K562 (cell line): Measurements from ENCODE around the gene KRTAP20-3. TPM values are rescaled to one million over a fixed set of nuclear protein-coding genes. Genes with fewer than 3 reads are reported as not detected.

Experiments used
- ATAC-seq: fragments of 200-7000 bp; cut with Tn5 transposase; 3 replicates; pipeline ENCODE4 v1.9.1; 2020; ENCODE audit warnings: moderate library complexity
- BruUV-seq: library from RNA; stranded (reverse); fragments of 400-500 nt; replicated peaks from 2 replicates; lab custom pipeline; 2021; lab: Mats Ljungman, UMichigan
- CTCF ChIA-PET: fragments of 300-600 bp; formaldehyde crosslinking; extraction: SDS; loops from one replicate; lab custom pipeline; 2021; ENCODE audit warnings: low intra/inter-chr PET ratio; lab: Yijun Ruan, JAX
- POLR2A ChIA-PET: fragments of 300-600, 350-650 bp; sonication (Branson Sonifier 250); formaldehyde crosslinking; extraction: SDS; loops from one replicate; lab custom pipeline; 2021; ENCODE audit warnings: antibody characterized with exemption, inconsistent platforms; lab: Yijun Ruan, JAX
- DNase-seq, 4 experiments: peaks; one replicate each; pipeline versions ENCODE4 v3.0.0 to v3.0.0-alpha.2; 2011 to 2018; ENCODE audit warnings: low spot score in 3 of 4, mixed read lengths in 3 of 4; ENCODE audit errors: extremely low read depth in 1 of 4
- FAIRE-seq: peaks from 2 replicates; lab custom pipeline; 2011; peaks lifted over from hg19 to GRCh38; lab: Jason Lieb, UNC
- H2AFZ ChIP-seq: 2 replicates; pipeline ENCODE4 v1.6.0; 2011; ENCODE audit warnings: low read depth, low read length, control low read depth, inconsistent platforms
- H3K27ac ChIP-seq: fragments of 200-600 bp; 3 replicates; pipeline ENCODE4 v1.8.0; 2011; ENCODE audit warnings: low read depth, mild to moderate bottlenecking, control low read depth, inconsistent platforms, low read length, moderate library complexity, mixed read lengths; ENCODE audit errors: extremely low read depth
- H3K27me3 ChIP-seq, 2 experiments: fragments of 300-600 bp in 1 of 2; 2 replicates in 1 of 2; 3 replicates in 1 of 2; pipeline versions ENCODE4 v1.6.0 to v1.8.0; 2011; ENCODE audit warnings: inconsistent platforms in 2 of 2, low read length in 2 of 2, mild to moderate bottlenecking in 1 of 2, mixed read lengths in 1 of 2, moderate library complexity in 1 of 2; ENCODE audit not compliant: control insufficient read depth in 2 of 2, insufficient read depth in 2 of 2
- H3K36me3 ChIP-seq: fragments of 300-600 bp; 3 replicates; pipeline ENCODE4 v1.8.0; 2011; ENCODE audit warnings: mild to moderate bottlenecking, low read length, inconsistent platforms; ENCODE audit not compliant: control insufficient read depth, insufficient read depth
- H3K4me1 ChIP-seq, 2 experiments: fragments of 200-600 bp in 1 of 2; replicated peaks in 1 of 2; 2 replicates in 1 of 2; 3 replicates in 1 of 2; pipeline versions ENCODE4 v1.5.1 to v1.8.0; 2011; ENCODE audit warnings: inconsistent platforms in 2 of 2, low read length in 2 of 2, mild to moderate bottlenecking in 1 of 2, mixed read lengths in 1 of 2, moderate library complexity in 1 of 2; ENCODE audit not compliant: control insufficient read depth in 2 of 2, insufficient read depth in 2 of 2
- H3K4me2 ChIP-seq: 2 replicates; pipeline ENCODE4 v1.6.1; 2011; ENCODE audit warnings: low read length, control low read depth, inconsistent platforms, mixed read lengths; ENCODE audit not compliant: insufficient read depth
- H3K4me3 ChIP-seq: fragments of 200-600 bp; sonication (generic), shearing (Covaris generic); 2 replicates; pipeline ENCODE4 v1.5.1; 2016; ENCODE audit warnings: control low read depth, inconsistent platforms
- H3K79me2 ChIP-seq: fragments of 200-600 bp; 3 replicates; pipeline ENCODE4 v1.8.0; 2011; ENCODE audit warnings: low read length, inconsistent platforms; ENCODE audit not compliant: control insufficient read depth, insufficient read depth
- H3K9ac ChIP-seq, 2 experiments: 2 replicates each; pipeline versions ENCODE4 v1.6.0 to v1.6.1; 2011; ENCODE audit warnings: low read depth in 2 of 2, low read length in 2 of 2, control low read depth in 1 of 2, inconsistent platforms in 1 of 2, mild to moderate bottlenecking in 1 of 2, mixed read lengths in 1 of 2; ENCODE audit not compliant: insufficient read depth in 1 of 2
- H3K9me1 ChIP-seq: one replicate; pipeline ENCODE4 v1.6.0; 2011; ENCODE audit warnings: inconsistent platforms, mild to moderate bottlenecking, low read length, moderate library complexity; ENCODE audit not compliant: control insufficient read depth, insufficient read depth
- H3K9me3 ChIP-seq: replicated peaks from 2 replicates; pipeline ENCODE4 v1.5.1; 2011; ENCODE audit warnings: low read depth, low read length, inconsistent platforms; ENCODE audit not compliant: control insufficient read depth, insufficient read depth
- H4K20me1 ChIP-seq: replicated peaks from 2 replicates; pipeline ENCODE4 v1.6.1; 2011; ENCODE audit warnings: low read length, inconsistent platforms, mixed read lengths; ENCODE audit not compliant: control insufficient read depth, insufficient read depth
- GATAD2B ChIP-seq: fragments of 450-650 bp; IDR thresholded peaks from 2 replicates; pipeline ENCODE4 v1.6.1; 2017; ENCODE audit warnings: mild to moderate bottlenecking, borderline replicate concordance
- IFI16 ChIP-seq: fragments of 250-450 bp; sonication (Bioruptor Pico); IDR thresholded peaks from 2 replicates; pipeline ENCODE4 v2.1.2; 2022; ENCODE audit warnings: mild to moderate bottlenecking, inconsistent platforms
- KDM1A ChIP-seq, 2 experiments: fragments of 450-650 bp; IDR thresholded peaks; 2 replicates each; pipeline ENCODE4 v1.6.1; 2016; ENCODE audit warnings: mild to moderate bottlenecking in 2 of 2
- MAFK ChIP-seq: IDR thresholded peaks from 2 replicates; pipeline ENCODE4 v1.6.1; 2011; ENCODE audit warnings: low read length, improper control_type of control experiment
- POLR3A ChIP-seq: IDR thresholded peaks from 2 replicates; pipeline ENCODE4 v1.6.1; 2011; ENCODE audit warnings: borderline replicate concordance, mild to moderate bottlenecking, moderate library complexity; ENCODE audit not compliant: insufficient read length, insufficient read depth; ENCODE audit errors: extremely low read depth
- RBM25 ChIP-seq: fragments of 200-400 bp; formaldehyde crosslinking; IDR thresholded peaks from 2 replicates; pipeline ENCODE4 v1.6.1; 2018; ENCODE audit warnings: low read length, low read depth, moderate library complexity; ENCODE audit not compliant: severe bottlenecking
- SOX6 ChIP-seq: fragments of 450-650 bp; IDR thresholded peaks from 2 replicates; pipeline ENCODE4 v1.6.1; 2014; ENCODE audit warnings: mild to moderate bottlenecking
- ZNF140 ChIP-seq: fragments of 250-450 bp; sonication (Bioruptor Pico); IDR thresholded peaks from 2 replicates; pipeline ENCODE4 v1.8.0; 2021; ENCODE audit warnings: moderate library complexity, mild to moderate bottlenecking, inconsistent platforms
- ZNF280B ChIP-seq: fragments of 250-450 bp; sonication (Bioruptor Pico); IDR thresholded peaks from 2 replicates; pipeline ENCODE4 v1.5.1; 2021; ENCODE audit warnings: mild to moderate bottlenecking
- ZNF395 ChIP-seq: fragments of 200-800 bp; sonication (Bioruptor generic); IDR thresholded peaks from 2 replicates; pipeline ENCODE4 v1.6.1; 2017; ENCODE audit warnings: missing genetic modification characterization, missing compliant biosample characterization
- ZNF695 ChIP-seq: fragments of 450-650 bp; formaldehyde crosslinking; IDR thresholded peaks from 2 replicates; pipeline ENCODE4 v1.4.0; 2020; ENCODE audit warnings: mild to moderate bottlenecking, moderate library complexity
- ZNF77 ChIP-seq: fragments of 250-450 bp; sonication (Bioruptor Pico); IDR thresholded peaks from 2 replicates; pipeline ENCODE4 v1.5.0; 2020
- ZZZ3 ChIP-seq: fragments of 450-650 bp; IDR thresholded peaks from 2 replicates; pipeline ENCODE4 v1.6.1; 2016; ENCODE audit warnings: antibody characterized with exemption, mild to moderate bottlenecking, moderate library complexity
- WGBS: fragments of 100-300 bp; shearing (Covaris generic); methylation state at CpG from one replicate; pipeline ENCODE4 v1.1.6; 2016; ENCODE audit warnings: low coverage, mixed read lengths; ENCODE audit not compliant: insufficient coverage; ENCODE audit errors: missing lambda C conversion rate; 5-methylcytosine and 5-hydroxymethylcytosine counted together
- in situ Hi-C: fragments of 300-500 bp; cut with MboI; formaldehyde crosslinking; loops from 4 replicates; pipeline ENCODE4 v1.15.0; 2018; ENCODE audit warnings: inconsistent platforms, mixed read lengths
- intact Hi-C: fragments of 100-400 bp; cut with micrococcal nuclease; formaldehyde crosslinking; loops from 2 replicates; pipeline ENCODE4 v1.14.2; 2022
- polyA plus RNA-seq, 8 experiments: library from polyadenylated mRNA; depleted of rRNA in 4 of 8; stranded (reverse) in 5 of 8; unstranded in 3 of 8; fragments of >200 nt; fragmentation: Nextera tagmentation in 2 of 8; fragmentation: Illumina TruSeq in 1 of 8; extraction: Ambion mirVana in 2 of 8; extraction: Trizol in 1 of 8; gene quantifications; 2 replicates each; pipeline versions ENCODE4 v1.2.1 to v1.2.3, GENCODE V29; 2011 to 2014; ENCODE audit warnings: inconsistent platforms in 1 of 8, missing spikeins in 1 of 8
- total RNA-seq, 7 experiments: library from RNA; depleted of rRNA in 6 of 7; stranded (reverse); fragments of >200 nt in 6 of 7; fragmentation: Illumina TruSeq in 2 of 7; extraction: Trizol in 2 of 7; gene quantifications; 2 replicates each; pipeline versions ENCODE4 v1.2.1 to v1.2.3, GENCODE V29; 2011 to 2021; ENCODE audit warnings: low replicate concordance in 1 of 7
- TF ChIP-seq, protein P1 (sequence below): fragments of 250-450 bp; sonication (Bioruptor Pico); IDR thresholded peaks from 2 replicates; pipeline ENCODE4 v1.8.0; 2021; ENCODE audit warnings: moderate library complexity, mild to moderate bottlenecking, inconsistent platforms

The KRTAP20-3 gene
- total and polyA plus RNA-seq, 9 of the 15 experiments (the other 6 are each of a cell fraction or from before 2014, with no cell fraction given) = not detected

DNA sequence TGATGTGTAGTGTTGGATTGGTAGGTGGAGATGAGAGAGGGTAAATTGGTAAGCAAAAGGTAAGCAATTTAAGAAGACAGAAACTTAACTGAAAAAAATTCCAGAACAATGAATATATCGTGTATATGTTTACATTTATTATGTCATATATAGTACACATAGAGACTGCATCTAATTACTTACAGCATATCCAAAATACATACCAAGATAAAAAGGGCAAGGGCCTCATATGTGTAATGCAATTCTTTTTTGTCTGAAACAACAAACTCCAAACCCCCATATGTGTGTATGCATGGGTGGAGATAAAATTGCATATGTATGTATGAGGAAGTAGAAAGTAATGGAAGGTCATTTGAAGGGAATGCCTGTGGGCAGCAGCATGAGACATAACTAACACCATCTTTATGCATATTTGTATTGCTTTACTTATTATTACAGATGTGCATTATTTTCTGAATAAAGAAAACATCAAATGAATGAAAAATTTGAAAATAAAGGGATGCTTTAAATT is 4.3 kb downstream of the KRTAP20-3 start:
- no peaks in the 10 kb centered on the region for H4K20me1 ChIP-seq
- ChIA-PET CTCF (no interaction called here), POLR2A (no interaction called here)
- H3K79me2 ChIP-seq = no peaks in the 10 kb centered on the region
- H3K4me3 ChIP-seq = no peak overlapping the region
- H2AFZ ChIP-seq = no peak overlapping the region
- in situ Hi-C loops (no loop called here), intact Hi-C loops (no loop called here)
- H3K4me2 ChIP-seq = no peak overlapping the region
- no peaks in the 10 kb centered on the region for H3K9me1 ChIP-seq
- H3K27me3 ChIP-seq = no peaks in the 10 kb centered on the region
- H3K27ac ChIP-seq = no peak overlapping the region
- FAIRE-seq (no peak), ATAC-seq (no peak), DNase-seq (no peak)
- H3K9me3 ChIP-seq = no peaks in the 10 kb centered on the region
- BruUV-seq = no TSS peak
- TF ChIP-seq ZZZ3 (no peak), ZNF140 (CRISPR knock-in tag) (no peak), IFI16 (CRISPR knock-in tag) (no peak), KDM1A (IDR thresholded peaks at IDR 0.05) (no peak), SOX6 (no peak)
- no peak overlapping the region for H3K9ac ChIP-seq
- whole genome bisulfite sequencing = 4% methylated on average over 1 of the region's 1 CpG
- H3K4me1 ChIP-seq = no peaks in the 10 kb centered on the region
- no peaks in the 10 kb centered on the region for H3K36me3 ChIP-seq

DNA sequence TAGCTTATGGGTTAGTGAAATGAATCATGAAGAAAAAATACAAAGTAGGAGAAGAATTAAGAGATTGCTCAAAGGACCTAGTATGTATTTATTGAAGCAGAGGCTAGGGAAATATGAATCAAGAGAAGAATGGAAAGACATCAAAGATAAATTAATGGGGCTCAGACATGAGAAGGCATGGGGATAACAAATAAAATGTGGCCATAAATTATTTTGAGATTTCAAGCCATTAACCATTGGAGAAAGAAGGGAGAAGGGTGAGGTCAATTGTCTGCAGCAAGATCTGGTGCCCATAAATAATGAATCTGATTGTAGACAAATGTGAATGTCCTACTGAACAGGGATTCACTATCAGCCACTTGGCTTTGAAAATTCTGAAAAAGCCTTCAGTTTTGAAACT is 10.2 kb downstream of the KRTAP20-3 start:
- no peaks in the 10 kb centered on the region for H3K36me3 ChIP-seq
- no peaks in the 10 kb centered on the region for H3K9me3 ChIP-seq
- H3K4me1 ChIP-seq = no peaks in the 10 kb centered on the region
- no peaks in the 10 kb centered on the region for H3K27me3 ChIP-seq
- no peaks in the 10 kb centered on the region for H3K79me2 ChIP-seq
- ATAC-seq (no peak), DNase-seq (no peak), FAIRE-seq (no peak)
- BruUV-seq = no TSS peak
- H3K9ac ChIP-seq = no peak overlapping the region
- in situ Hi-C loops = no loop called here
- H3K4me2 ChIP-seq = no peak overlapping the region
- H4K20me1 ChIP-seq = no peaks in the 10 kb centered on the region
- no peak overlapping the region for H3K4me3 ChIP-seq
- H3K9me1 ChIP-seq = no peaks in the 10 kb centered on the region
- no peak overlapping the region for H2AFZ ChIP-seq
- intact Hi-C loops = no loop called here
- CTCF ChIA-PET = no interaction called here
- H3K27ac ChIP-seq = no peak overlapping the region
- POLR2A ChIA-PET = no interaction called here
- TF ChIP-seq ZNF280B (CRISPR knock-in tag) = no peak
- TF ChIP-seq MAFK = no peak
- no peak for TF ChIP-seq ZNF77 (CRISPR knock-in tag)
- TF ChIP-seq ZNF695 (CRISPR knock-in tag) = no peak
- TF ChIP-seq ZNF395 (CRISPR knock-in tag) = no peak
- TF ChIP-seq POLR3A = no peak
- no peak for TF ChIP-seq KDM1A (IDR thresholded peaks at IDR 0.05)
- no peak for TF ChIP-seq RBM25
- TF ChIP-seq, protein P1, sequence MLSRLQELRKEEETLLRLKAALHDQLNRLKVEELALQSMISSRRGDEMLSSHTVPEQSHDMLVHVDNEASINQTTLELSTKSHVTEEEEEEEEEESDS (CRISPR knock-in tag) = no peak
- no peak for TF ChIP-seq GATAD2B
